ENCODE results near the gene HMG20B. TPM values are rescaled to one million over a fixed set of nuclear protein-coding genes. Genes with fewer than 3 reads are reported as not detected.

HMG20B gene
- total and polyA plus RNA-seq, 2 of the 8 experiments (the other 6 are each of a cell fraction or from before 2014, with no cell fraction given): 42.9 to 74.2 TPM

DNA sequence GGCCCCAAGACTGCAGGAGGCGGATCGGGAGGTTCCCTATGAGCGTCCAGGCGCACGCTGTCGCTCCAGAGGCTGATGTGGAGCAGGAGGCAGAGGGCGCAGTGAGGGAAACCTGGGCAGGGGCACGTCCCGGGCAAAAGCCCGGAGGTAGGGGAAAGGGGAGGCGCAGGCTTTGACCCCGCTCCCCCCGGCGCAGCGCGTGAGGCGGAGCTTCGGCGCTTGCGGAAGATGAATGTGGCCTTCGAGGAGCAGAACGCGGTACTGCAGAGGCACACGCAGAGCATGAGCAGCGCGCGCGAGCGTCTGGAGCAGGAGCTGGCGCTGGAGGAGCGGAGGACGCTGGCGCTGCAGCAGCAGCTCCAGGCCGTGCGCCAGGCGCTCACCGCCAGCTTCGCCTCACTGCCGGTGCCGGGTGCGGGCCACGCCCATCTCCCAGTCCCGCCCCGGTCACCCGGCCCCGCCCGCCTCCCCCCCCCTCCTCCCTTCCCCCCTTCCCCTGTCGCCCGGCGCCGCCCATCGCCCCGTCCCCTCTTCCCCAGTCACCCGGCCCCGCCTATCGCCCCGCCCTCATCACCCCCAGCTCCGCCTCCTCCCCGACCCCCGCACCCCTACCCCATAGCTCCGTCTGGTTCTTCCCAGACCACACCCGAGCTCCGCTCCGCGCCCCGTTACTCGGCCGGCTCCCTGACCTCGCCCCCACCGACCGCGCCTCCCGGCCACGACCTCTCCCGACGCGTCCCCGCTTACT lies 4.1 kb downstream of the HMG20B start:
- peak overlapping the region; percentile 85 for H3K18ac ChIP-seq (ENCODE audit: extremely low read depth, low read length)
- peak overlapping the region in 2 of 4 experiments; percentile 31 to 38; a peak in 4 of 7 replicates for H3K9ac ChIP-seq (replicated peaks in 1 of 4; ENCODE audit: extremely low read depth in 1 of 4, low read depth in 3 of 4, low read length in 3 of 4)
- H3K27ac ChIP-seq (ENCODE audit: low read depth, low read length): no peak overlapping the region
- no peak overlapping the region for H2AK5ac ChIP-seq (ENCODE audit: low read depth, low read length)
- DNase-seq (ENCODE audit: low read depth in 1 of 2, low spot score in 2 of 2): peak; percentile 58 to 93
- no peak overlapping the region for H2BK120ac ChIP-seq (replicated peaks; ENCODE audit: low read depth, low read length)
- no peaks in the 10 kb centered on the region for H3K79me1 ChIP-seq (ENCODE audit: low read depth, low read length)
- peaks cover 0 to 5% (median 0%) of the 10 kb centered on the region in 4 experiments; a peak in 1 of 7 replicates for H3K27me3 ChIP-seq (replicated peaks in 1 of 4; ENCODE audit: control insufficient read depth in 3 of 4, extremely low read depth in 1 of 4, insufficient read depth in 3 of 4, low read length in 3 of 4)
- H3K4me1 ChIP-seq (replicated peaks in 1 of 4; ENCODE audit: control insufficient read depth in 3 of 4, insufficient read depth in 4 of 4, low read length in 3 of 4): peaks cover 3 to 16% (median 12%) of the 10 kb centered on the region in 4 experiments; a peak in 6 of 7 replicates
- no peak overlapping the region for H3K4ac ChIP-seq (replicated peaks; ENCODE audit: insufficient read length, low read depth, low read length)
- WGBS, 2 experiments (ENCODE audit: extremely low coverage in 1 of 2, insufficient coverage in 1 of 2, insufficient read length in 1 of 2, insufficient replicate concordance in 2 of 2, low coverage in 1 of 2, low lambda C conversion rate in 2 of 2, missing lambda C conversion rate in 1 of 2): 1% methylated on average over 24 of the region's 78 CpGs; no CpG with 5 or more reads in 1 of the 2 experiments
- peak overlapping the region; percentile 85 for H4K5ac ChIP-seq (ENCODE audit: insufficient read length, low read depth, low read length)
- H3K14ac ChIP-seq (ENCODE audit: insufficient read length): no peak overlapping the region
- H4K91ac ChIP-seq (replicated peaks; ENCODE audit: insufficient read length, low read length): peak overlapping the region; percentile 73
- H4K20me1 ChIP-seq (replicated peaks in 1 of 2; ENCODE audit: control insufficient read depth in 1 of 2, insufficient read depth in 2 of 2, low read length in 2 of 2): peaks cover 3 to 8% of the 10 kb centered on the region in 2 experiments
- H3K79me2 ChIP-seq (ENCODE audit: control insufficient read depth in 1 of 2, insufficient read depth in 2 of 2, low read length in 2 of 2): no peaks in the 10 kb centered on the region
- CTCF ChIA-PET (ENCODE audit: partially characterized antibody): interaction anchor here (0.7 to 6.6 kb wide), 7 partner anchors 15 to 480 kb away, joined by 3 to 51 read pairs (median 3); partner anchors contain the start of gene MFSD12
- H3K9me3 ChIP-seq (ENCODE audit: insufficient read depth in 2 of 2, low read depth in 1 of 2, low read length in 1 of 2): no peaks in the 10 kb centered on the region
- H2BK20ac ChIP-seq (ENCODE audit: low read length): no peak overlapping the region
- H2BK5ac ChIP-seq (ENCODE audit: low read depth, low read length): 0 out of 2 replicates have a peak overlapping the region, but pooled peaks have one; percentile 45
- peak overlapping the region; percentile 79; the same call in 1 of the 2 replicates for H2AFZ ChIP-seq (ENCODE audit: low read length)
- peak overlapping the region; percentile 77 for H3K56ac ChIP-seq (replicated peaks; ENCODE audit: insufficient read length, low read depth, low read length)
- POLR2A ChIA-PET (ENCODE audit: partially characterized antibody): interaction anchor here (0.7 to 1.7 kb wide), 7 partner anchors 10 to 45 kb away, joined by 3 to 7 read pairs (median 3); no protein-coding TSS in a partner anchor
- peak overlapping the region; percentile 52; the same call in 1 of the 2 replicates for H2BK12ac ChIP-seq (ENCODE audit: low read depth, low read length)
- peaks cover 21% of the 10 kb centered on the region; the same call in 1 of the 2 replicates for H3K23me2 ChIP-seq (ENCODE audit: low read depth, low read length)
- H3K4me3 ChIP-seq (ENCODE audit: extremely low read depth in 1 of 4, insufficient read depth in 2 of 4, low read depth in 3 of 4, low read length in 4 of 4): peak overlapping the region; percentile 54 to 77 (median 66)
- H3K36me3 ChIP-seq (ENCODE audit: control insufficient read depth in 2 of 4, insufficient read depth in 4 of 4, low read length in 3 of 4): no peaks in the 10 kb centered on the region
- peak overlapping the region; percentile 92; the same call in 1 of the 2 replicates for H2BK15ac ChIP-seq (ENCODE audit: low read length)
- 0 out of 2 replicates have a peak overlapping the region, but pooled peaks have one; percentile 45 for H4K8ac ChIP-seq (ENCODE audit: extremely low read depth, insufficient read depth, low read length)
- H3K23ac ChIP-seq (ENCODE audit: insufficient read length): no peak overlapping the region
- no peak for FAIRE-seq
- H3K4me2 ChIP-seq (ENCODE audit: insufficient read depth in 1 of 2, low read depth in 2 of 2, low read length in 2 of 2): peak overlapping the region; percentile 84 to 87
- TF ChIP-seq, protein P1, sequence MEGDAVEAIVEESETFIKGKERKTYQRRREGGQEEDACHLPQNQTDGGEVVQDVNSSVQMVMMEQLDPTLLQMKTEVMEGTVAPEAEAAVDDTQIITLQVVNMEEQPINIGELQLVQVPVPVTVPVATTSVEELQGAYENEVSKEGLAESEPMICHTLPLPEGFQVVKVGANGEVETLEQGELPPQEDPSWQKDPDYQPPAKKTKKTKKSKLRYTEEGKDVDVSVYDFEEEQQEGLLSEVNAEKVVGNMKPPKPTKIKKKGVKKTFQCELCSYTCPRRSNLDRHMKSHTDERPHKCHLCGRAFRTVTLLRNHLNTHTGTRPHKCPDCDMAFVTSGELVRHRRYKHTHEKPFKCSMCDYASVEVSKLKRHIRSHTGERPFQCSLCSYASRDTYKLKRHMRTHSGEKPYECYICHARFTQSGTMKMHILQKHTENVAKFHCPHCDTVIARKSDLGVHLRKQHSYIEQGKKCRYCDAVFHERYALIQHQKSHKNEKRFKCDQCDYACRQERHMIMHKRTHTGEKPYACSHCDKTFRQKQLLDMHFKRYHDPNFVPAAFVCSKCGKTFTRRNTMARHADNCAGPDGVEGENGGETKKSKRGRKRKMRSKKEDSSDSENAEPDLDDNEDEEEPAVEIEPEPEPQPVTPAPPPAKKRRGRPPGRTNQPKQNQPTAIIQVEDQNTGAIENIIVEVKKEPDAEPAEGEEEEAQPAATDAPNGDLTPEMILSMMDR (IDR thresholded peaks at IDR 0.05; ENCODE audit: control extremely low read depth in 1 of 3, insufficient read depth in 1 of 3, low read depth in 1 of 3, low read length in 3 of 3): 0 out of 4 replicates have a peak, but pooled peaks of 1 of the 3 experiments have one; percentile 7
- TF ChIP-seq POLR2AphosphoS5 (IDR thresholded peaks at IDR 0.05; ENCODE audit: low read depth, low read length) (peak; percentile 67; the same call in 1 of the 2 replicates), CHD1 (IDR thresholded peaks at IDR 0.05; ENCODE audit: low read depth, low read length) (no peak), KDM5A (IDR thresholded peaks at IDR 0.05; ENCODE audit: low read length) (no peak), TAF7 (optimal IDR thresholded peaks at IDR 0.05; ENCODE audit: borderline replicate concordance, low read depth, low read length) (no peak), PHF8 (conservative IDR thresholded peaks at IDR 0.05; ENCODE audit: low read depth, low read length) (no peak; the same call in 1 of the 2 replicates), KDM4A (IDR thresholded peaks at IDR 0.05; ENCODE audit: low read depth, low read length, severe bottlenecking) (peak; percentile 50)
